IMR-90 (cell line): ENCODE results near the gene ACOD1. TPM values are rescaled to one million over a fixed set of nuclear protein-coding genes. Genes with fewer than 3 reads are reported as not detected.

Source experiments
- ATAC-seq: fragments of 200-7000 bp; cut with Tn5 transposase; 2 replicates; pipeline ENCODE4 v1.9.1; 2020; ENCODE audit warnings: low read depth, mild to moderate bottlenecking, moderate library complexity
- BruUV-seq: library from RNA; stranded (reverse); fragments of 400-500 nt; replicated peaks from 2 replicates; lab custom pipeline; 2021; lab: Mats Ljungman, UMichigan
- CTCF ChIA-PET: fragments of 300-600 bp; formaldehyde crosslinking; extraction: SDS; loops from one replicate; lab custom pipeline; 2021; ENCODE audit warnings: antibody characterized with exemption; lab: Yijun Ruan, JAX
- POLR2A ChIA-PET: fragments of 300-600 bp; sonication (Branson Sonifier 250); formaldehyde crosslinking; loops from one replicate; lab custom pipeline; 2022; ENCODE audit warnings: antibody characterized with exemption; ENCODE audit not compliant: unreplicated experiment; lab: Charles Lee
- DNase-seq: peaks from one replicate; pipeline ENCODE4 v3.0.0; 2013
- H2AFZ ChIP-seq: replicated peaks from 2 replicates; pipeline ENCODE3; 2013; ENCODE audit warnings: low read length, mild to moderate bottlenecking; ENCODE audit not compliant: poor library complexity
- H2AK5ac ChIP-seq: 2 replicates; pipeline ENCODE4 v1.6.1; 2013; ENCODE audit warnings: low read depth, low read length, inconsistent platforms
- H2AK9ac ChIP-seq: replicated peaks from 2 replicates; pipeline ENCODE3; 2013; ENCODE audit warnings: mild to moderate bottlenecking, low read depth, low read length, moderate library complexity; ENCODE audit not compliant: poor library complexity
- H2BK120ac ChIP-seq: 2 replicates; pipeline ENCODE4 v1.6.1; 2013; ENCODE audit warnings: low read depth, low read length, inconsistent platforms
- H2BK15ac ChIP-seq: 3 replicates; pipeline ENCODE4 v1.6.1; 2013; ENCODE audit warnings: low read depth, low read length, inconsistent platforms
- H2BK20ac ChIP-seq: 2 replicates; pipeline ENCODE4 v1.6.1; 2013; ENCODE audit warnings: low read depth, mild to moderate bottlenecking, inconsistent platforms, low read length, moderate library complexity
- H2BK5ac ChIP-seq: 2 replicates; pipeline ENCODE4 v1.6.1; 2013; ENCODE audit warnings: mild to moderate bottlenecking, low read depth, low read length, inconsistent platforms; ENCODE audit not compliant: poor library complexity, severe bottlenecking
- H3K14ac ChIP-seq: replicated peaks from 2 replicates; pipeline ENCODE4 v1.6.1; 2013; ENCODE audit warnings: low read depth, low read length, inconsistent platforms
- H3K18ac ChIP-seq: 2 replicates; pipeline ENCODE4 v1.6.1; 2013; ENCODE audit warnings: low read depth, low read length, control low read depth
- H3K23ac ChIP-seq: 2 replicates; pipeline ENCODE4 v1.6.1; 2013; ENCODE audit warnings: low read depth, low read length, inconsistent platforms
- H3K27ac ChIP-seq: 2 replicates; pipeline ENCODE4 v1.5.1; 2013; ENCODE audit warnings: mild to moderate bottlenecking, control low read depth, low read length; ENCODE audit not compliant: insufficient read depth
- H3K27me3 ChIP-seq: 2 replicates; pipeline ENCODE4 v1.6.1; 2013; ENCODE audit warnings: low read length; ENCODE audit not compliant: control insufficient read depth, insufficient read depth
- H3K36me3 ChIP-seq: 2 replicates; pipeline ENCODE4 v1.6.1; 2013; ENCODE audit warnings: low read length, mixed read lengths; ENCODE audit not compliant: control insufficient read depth, insufficient read depth
- H3K4ac ChIP-seq: 2 replicates; pipeline ENCODE4 v1.6.1; 2013; ENCODE audit warnings: low read depth, low read length, inconsistent platforms
- H3K4me1 ChIP-seq: 2 replicates; pipeline ENCODE4 v1.6.1; 2013; ENCODE audit warnings: low read length, mixed read lengths; ENCODE audit not compliant: control insufficient read depth, insufficient read depth
- H3K4me2 ChIP-seq: 2 replicates; pipeline ENCODE4 v1.6.1; 2013; ENCODE audit warnings: low read depth, mild to moderate bottlenecking, control low read depth, low read length, moderate library complexity
- H3K4me3 ChIP-seq: 2 replicates; pipeline ENCODE4 v1.5.1; 2013; ENCODE audit warnings: low read depth, mild to moderate bottlenecking, control low read depth, low read length, moderate library complexity; ENCODE audit not compliant: insufficient read depth
- H3K56ac ChIP-seq: 2 replicates; pipeline ENCODE4 v1.6.1; 2013; ENCODE audit warnings: low read length, inconsistent platforms; ENCODE audit not compliant: insufficient read depth; ENCODE audit errors: extremely low read depth
- H3K79me1 ChIP-seq, 2 experiments: 2 replicates each; pipeline ENCODE4 v1.6.1; 2013; ENCODE audit warnings: low read length in 2 of 2, inconsistent platforms in 1 of 2, low read depth in 1 of 2
- H3K9ac ChIP-seq: 2 replicates; pipeline ENCODE4 v1.6.1; 2013; ENCODE audit warnings: low read depth, low read length, control low read depth
- H3K9me1 ChIP-seq: 2 replicates; pipeline ENCODE4 v1.6.1; 2013; ENCODE audit warnings: low read length, inconsistent platforms; ENCODE audit not compliant: insufficient read depth
- H3K9me3 ChIP-seq: 2 replicates; pipeline ENCODE4 v1.6.1; 2013; ENCODE audit warnings: low read length; ENCODE audit not compliant: control insufficient read depth, insufficient read depth
- H4K20me1 ChIP-seq: 2 replicates; pipeline ENCODE4 v1.6.1; 2013; ENCODE audit warnings: low read length, inconsistent platforms; ENCODE audit not compliant: insufficient read depth
- H4K5ac ChIP-seq: 2 replicates; pipeline ENCODE4 v1.6.1; 2013; ENCODE audit warnings: mild to moderate bottlenecking, low read depth, low read length, control low read depth
- H4K8ac ChIP-seq, 2 experiments: 2 replicates each; pipeline ENCODE4 v1.6.1; 2013; ENCODE audit warnings: low read depth in 2 of 2, low read length in 2 of 2, control low read depth in 1 of 2, inconsistent platforms in 1 of 2
- H4K91ac ChIP-seq: 2 replicates; pipeline ENCODE4 v1.6.1; 2013; ENCODE audit warnings: low read depth, low read length, inconsistent platforms; ENCODE audit not compliant: insufficient read depth
- BHLHE40 ChIP-seq: fragments of 150-350 bp; IDR thresholded peaks from 2 replicates; pipeline ENCODE4 v1.6.1; 2016; ENCODE audit warnings: mild to moderate bottlenecking, low read depth, low read length
- CEBPB ChIP-seq: IDR thresholded peaks from 2 replicates; pipeline ENCODE4 v1.6.1; 2012; ENCODE audit warnings: low read depth, low read length, improper control_type of control experiment
- FOS ChIP-seq: fragments of 150-350 bp; IDR thresholded peaks from 2 replicates; pipeline ENCODE4 v1.6.1; 2016; ENCODE audit warnings: low read depth, low read length
- MAFK ChIP-seq: IDR thresholded peaks from 2 replicates; pipeline ENCODE4 v1.6.1; 2012; ENCODE audit warnings: low read depth, low read length, improper control_type of control experiment
- MAZ ChIP-seq: IDR thresholded peaks from 2 replicates; pipeline ENCODE4 v1.6.1; 2012; ENCODE audit warnings: low read depth, mild to moderate bottlenecking, low read length, improper control_type of control experiment, moderate library complexity, borderline replicate concordance
- MXI1 ChIP-seq: IDR thresholded peaks from 2 replicates; pipeline ENCODE4 v1.6.1; 2012; ENCODE audit warnings: low read depth, mild to moderate bottlenecking, low read length, moderate library complexity, borderline replicate concordance
- NFE2L2 ChIP-seq: fragments of 150-350 bp; IDR thresholded peaks from 2 replicates; pipeline ENCODE4 v1.6.1; 2016; ENCODE audit warnings: low read depth, mild to moderate bottlenecking, low read length
- POLR2A ChIP-seq: IDR thresholded peaks from 2 replicates; pipeline ENCODE4 v1.6.1; 2012; ENCODE audit warnings: mild to moderate bottlenecking, low read depth, low read length
- RAD21 ChIP-seq: IDR thresholded peaks from 2 replicates; pipeline ENCODE4 v1.6.1; 2012; ENCODE audit warnings: low read length, improper control_type of control experiment
- RCOR1 ChIP-seq: IDR thresholded peaks from 2 replicates; pipeline ENCODE4 v1.6.1; 2012; ENCODE audit warnings: mild to moderate bottlenecking, low read length, improper control_type of control experiment; ENCODE audit not compliant: insufficient replicate concordance
- RFX5 ChIP-seq: IDR thresholded peaks from 2 replicates; pipeline ENCODE4 v1.8.0; 2012; ENCODE audit warnings: low read depth, mild to moderate bottlenecking, low read length, moderate library complexity
- SMC3 ChIP-seq: fragments of 150-350 bp; IDR thresholded peaks from 2 replicates; pipeline ENCODE4 v1.6.1; 2016; ENCODE audit warnings: low read depth, mild to moderate bottlenecking, antibody characterized with exemption, low read length, moderate library complexity
- WGBS, 2 experiments: methylation state at CpG; one replicate each; pipeline versions ENCODE4 v1.1.5 to v1.1.7; 2013; ENCODE audit warnings: missing lambda C conversion rate in 2 of 2; ENCODE audit not compliant: insufficient read length in 1 of 2; ENCODE audit errors: extremely low coverage in 2 of 2; 5-methylcytosine and 5-hydroxymethylcytosine counted together
- dilution Hi-C: fragments of 300-500 bp; cut with HindIII; formaldehyde crosslinking; loops from one replicate; pipeline ENCODE4 v1.14.3; 2018; ENCODE audit warnings: low sequenced_read_pairs; ENCODE audit not compliant: unreplicated experiment
- in situ Hi-C: fragments of 300-500 bp; cut with MboI; formaldehyde crosslinking; loops from 3 replicates; pipeline ENCODE4 v1.14.3; 2019; ENCODE audit warnings: low sequenced_read_pairs, inconsistent platforms, mixed read lengths
- intact Hi-C: fragments of 100-400 bp; cut with micrococcal nuclease; formaldehyde crosslinking; loops from 2 replicates; pipeline ENCODE4 v1.10.0; 2022
- polyA plus RNA-seq, 3 experiments: library from polyadenylated mRNA; depleted of rRNA; stranded (reverse); fragments of >200 nt; gene quantifications; 2 replicates each; pipeline ENCODE4 v1.2.3, GENCODE V29; 2012; ENCODE audit warnings: low replicate concordance in 1 of 3
- total RNA-seq: library from RNA; depleted of rRNA; stranded (reverse); fragments of >200 nt; gene quantifications from 2 replicates; pipeline ENCODE4 v1.2.3, GENCODE V29; 2012
- TF ChIP-seq, protein P1 (sequence below): conservative IDR thresholded peaks from 2 replicates; pipeline ENCODE4 v1.5.1; 2012; ENCODE audit warnings: mild to moderate bottlenecking, low read depth, low read length, improper control_type of control experiment
- TF ChIP-seq, protein P2 (sequence below): fragments of 150-350 bp; IDR thresholded peaks from 2 replicates; pipeline ENCODE4 v1.6.1; 2016; ENCODE audit warnings: low read depth, mild to moderate bottlenecking, low read length, moderate library complexity, borderline replicate concordance
- TF ChIP-seq, protein P3 (sequence below): fragments of 150-350 bp; IDR thresholded peaks from 2 replicates; pipeline ENCODE4 v1.6.1; 2017; ENCODE audit warnings: mild to moderate bottlenecking, antibody characterized with exemption, low read length, low read depth

ACOD1 gene
- total and polyA plus RNA-seq, 2 of the 4 experiments (the other 2 are of a cell fraction): not detected

DNA sequence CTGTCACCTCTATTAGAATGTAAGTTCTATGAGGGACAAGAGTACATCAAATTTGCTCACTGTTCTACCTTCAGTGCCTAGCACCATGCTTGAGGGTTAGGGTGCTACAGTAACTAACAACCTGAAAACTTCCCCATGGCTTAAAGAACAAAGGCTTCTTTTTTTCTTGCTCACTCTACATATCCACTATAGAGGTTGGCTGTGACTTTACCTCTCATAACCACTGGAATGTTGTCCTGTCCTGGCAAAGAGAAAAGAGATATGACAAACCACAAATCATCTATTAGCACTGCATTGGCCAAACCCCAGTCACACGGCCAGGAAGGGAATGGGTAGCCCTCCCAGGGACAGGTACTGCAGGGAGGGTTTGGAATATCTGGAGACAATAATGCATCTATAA lies 23.2 kb upstream of the ACOD1 start:
- Histone ChIP-seq H3K4me2 (no peak overlapping the region), H2BK20ac (no peak overlapping the region), H2BK120ac (no peak overlapping the region), H3K4ac (no peak overlapping the region), H3K56ac (no peak overlapping the region), H3K79me1 (no peaks in the 10 kb centered on the region), H3K23ac (no peak overlapping the region), H3K4me3 (no peak overlapping the region), H2AFZ (no peak overlapping the region), H4K5ac (no peak overlapping the region), H2AK9ac (no peak overlapping the region), H2BK5ac (no peak overlapping the region), H3K4me1 (no peaks in the 10 kb centered on the region), H3K18ac (no peak overlapping the region), H3K9me3 (no peaks in the 10 kb centered on the region), H3K27ac (no peak overlapping the region), H4K91ac (no peak overlapping the region), H2AK5ac (no peak overlapping the region), H3K9me1 (no peaks in the 10 kb centered on the region), H4K8ac (no peak overlapping the region), H3K14ac (no peak overlapping the region), H3K9ac (no peak overlapping the region), H3K27me3 (peaks cover 7% of the 10 kb centered on the region), H2BK15ac (no peak overlapping the region), H4K20me1 (no peaks in the 10 kb centered on the region), H3K36me3 (no peaks in the 10 kb centered on the region)
- intact Hi-C loops (no loop called here), dilution Hi-C loops (no loop called here), in situ Hi-C loops (no loop called here)
- no TSS peak for BruUV-seq
- no peak for ATAC-seq
- POLR2A ChIA-PET: no interaction called here
- no CpG with 5 or more reads among the region's 1 CpG for WGBS, 2 experiments
- no peak for TF ChIP-seq MAFK
- TF ChIP-seq MXI1: no peak
- TF ChIP-seq RAD21: no peak
- no peak for TF ChIP-seq SMC3
- TF ChIP-seq CEBPB: no peak
- no peak for TF ChIP-seq FOS
- TF ChIP-seq NFE2L2: no peak
- no peak for TF ChIP-seq RFX5
- TF ChIP-seq BHLHE40: no peak
- TF ChIP-seq, protein P1, sequence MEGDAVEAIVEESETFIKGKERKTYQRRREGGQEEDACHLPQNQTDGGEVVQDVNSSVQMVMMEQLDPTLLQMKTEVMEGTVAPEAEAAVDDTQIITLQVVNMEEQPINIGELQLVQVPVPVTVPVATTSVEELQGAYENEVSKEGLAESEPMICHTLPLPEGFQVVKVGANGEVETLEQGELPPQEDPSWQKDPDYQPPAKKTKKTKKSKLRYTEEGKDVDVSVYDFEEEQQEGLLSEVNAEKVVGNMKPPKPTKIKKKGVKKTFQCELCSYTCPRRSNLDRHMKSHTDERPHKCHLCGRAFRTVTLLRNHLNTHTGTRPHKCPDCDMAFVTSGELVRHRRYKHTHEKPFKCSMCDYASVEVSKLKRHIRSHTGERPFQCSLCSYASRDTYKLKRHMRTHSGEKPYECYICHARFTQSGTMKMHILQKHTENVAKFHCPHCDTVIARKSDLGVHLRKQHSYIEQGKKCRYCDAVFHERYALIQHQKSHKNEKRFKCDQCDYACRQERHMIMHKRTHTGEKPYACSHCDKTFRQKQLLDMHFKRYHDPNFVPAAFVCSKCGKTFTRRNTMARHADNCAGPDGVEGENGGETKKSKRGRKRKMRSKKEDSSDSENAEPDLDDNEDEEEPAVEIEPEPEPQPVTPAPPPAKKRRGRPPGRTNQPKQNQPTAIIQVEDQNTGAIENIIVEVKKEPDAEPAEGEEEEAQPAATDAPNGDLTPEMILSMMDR: no peak
- TF ChIP-seq, protein P2, sequence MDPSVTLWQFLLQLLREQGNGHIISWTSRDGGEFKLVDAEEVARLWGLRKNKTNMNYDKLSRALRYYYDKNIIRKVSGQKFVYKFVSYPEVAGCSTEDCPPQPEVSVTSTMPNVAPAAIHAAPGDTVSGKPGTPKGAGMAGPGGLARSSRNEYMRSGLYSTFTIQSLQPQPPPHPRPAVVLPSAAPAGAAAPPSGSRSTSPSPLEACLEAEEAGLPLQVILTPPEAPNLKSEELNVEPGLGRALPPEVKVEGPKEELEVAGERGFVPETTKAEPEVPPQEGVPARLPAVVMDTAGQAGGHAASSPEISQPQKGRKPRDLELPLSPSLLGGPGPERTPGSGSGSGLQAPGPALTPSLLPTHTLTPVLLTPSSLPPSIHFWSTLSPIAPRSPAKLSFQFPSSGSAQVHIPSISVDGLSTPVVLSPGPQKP: no peak
- TF ChIP-seq, protein P3, sequence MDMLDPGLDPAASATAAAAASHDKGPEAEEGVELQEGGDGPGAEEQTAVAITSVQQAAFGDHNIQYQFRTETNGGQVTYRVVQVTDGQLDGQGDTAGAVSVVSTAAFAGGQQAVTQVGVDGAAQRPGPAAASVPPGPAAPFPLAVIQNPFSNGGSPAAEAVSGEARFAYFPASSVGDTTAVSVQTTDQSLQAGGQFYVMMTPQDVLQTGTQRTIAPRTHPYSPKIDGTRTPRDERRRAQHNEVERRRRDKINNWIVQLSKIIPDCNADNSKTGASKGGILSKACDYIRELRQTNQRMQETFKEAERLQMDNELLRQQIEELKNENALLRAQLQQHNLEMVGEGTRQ: no peak
- TF ChIP-seq POLR2A: no peak
- TF ChIP-seq RCOR1: no peak
- TF ChIP-seq MAZ: no peak
- DNase-seq: no peak
- CTCF ChIA-PET: no interaction called here
